H1 (cell line): ENCODE data around the gene IFNL2. TPM values are rescaled to one million over a fixed set of nuclear protein-coding genes. Genes with fewer than 3 reads are reported as not detected.

Experiments
- BACH1 ChIP-seq: IDR thresholded peaks from 2 replicates; pipeline ENCODE4 v1.6.1; 2012; ENCODE audit warnings: low read length, improper control_type of control experiment
- BCL11A ChIP-seq, 2 experiments: IDR thresholded peaks; one replicate each; pipeline ENCODE4 v1.6.1; 2011; ENCODE audit warnings: low read depth in 2 of 2, low read length in 2 of 2, mild to moderate bottlenecking in 2 of 2
- CHD2 ChIP-seq: IDR thresholded peaks from 2 replicates; pipeline ENCODE4 v1.6.1; 2012; ENCODE audit warnings: low read length, improper control_type of control experiment
- EZH2 ChIP-seq: fragments of 200-600 bp; sonication (generic); IDR thresholded peaks from 2 replicates; pipeline ENCODE4 v1.7.1; 2012; ENCODE audit warnings: low read depth, mild to moderate bottlenecking, moderate library complexity, low read length, inconsistent platforms; ENCODE audit not compliant: severe bottlenecking
- GTF2F1 ChIP-seq: IDR thresholded peaks from 2 replicates; pipeline ENCODE4 v1.6.1; 2012; ENCODE audit warnings: low read depth, low read length, improper control_type of control experiment, borderline replicate concordance
- HDAC2 ChIP-seq, 2 experiments: fragments of 300-600 bp in 1 of 2; sonication (generic) in 1 of 2; IDR thresholded peaks; 2 replicates each; pipeline ENCODE4 v1.6.1; 2011 to 2012; ENCODE audit warnings: low read depth in 2 of 2, low read length in 2 of 2, mild to moderate bottlenecking in 2 of 2, moderate library complexity in 2 of 2, borderline replicate concordance in 1 of 2, inconsistent platforms in 1 of 2
- JUN ChIP-seq: IDR thresholded peaks from 2 replicates; pipeline ENCODE4 v1.6.1; 2011; ENCODE audit warnings: low read depth, mild to moderate bottlenecking, improper control_type of control experiment, low read length
- MAFK ChIP-seq: IDR thresholded peaks from 2 replicates; pipeline ENCODE4 v1.6.1; 2012; ENCODE audit warnings: low read depth, mild to moderate bottlenecking, improper control_type of control experiment, low read length
- NANOG ChIP-seq: IDR thresholded peaks from 2 replicates; pipeline ENCODE4 v1.6.1; 2011; ENCODE audit warnings: low read length, low read depth, mild to moderate bottlenecking, inconsistent platforms; ENCODE audit not compliant: insufficient read depth, poor library complexity, severe bottlenecking
- POLR2AphosphoS5 ChIP-seq: IDR thresholded peaks from 2 replicates; pipeline ENCODE4 v1.6.1; 2011; ENCODE audit warnings: low read depth, low read length
- RBBP5 ChIP-seq: IDR thresholded peaks from 2 replicates; pipeline ENCODE4 v1.7.1; 2012; ENCODE audit warnings: low read depth, mild to moderate bottlenecking, inconsistent platforms, low read length, moderate library complexity, borderline replicate concordance
- RFX5 ChIP-seq: IDR thresholded peaks from 2 replicates; pipeline ENCODE4 v1.6.1; 2011; ENCODE audit warnings: low read depth, low read length, improper control_type of control experiment, borderline replicate concordance
- RNF2 ChIP-seq: fragments of 200-900, 300-1000 bp; sonication (generic); IDR thresholded peaks from 2 replicates; pipeline ENCODE4 v1.7.1; 2016; ENCODE audit warnings: borderline replicate concordance, low read depth, mild to moderate bottlenecking, antibody characterized with exemption, low read length; ENCODE audit not compliant: poor library complexity, severe bottlenecking; ENCODE audit errors: missing control alignments
- TBP ChIP-seq: IDR thresholded peaks from 2 replicates; pipeline ENCODE4 v1.6.1; 2011; ENCODE audit warnings: low read depth, low read length, improper control_type of control experiment
- ZNF274 ChIP-seq: IDR thresholded peaks from 2 replicates; pipeline ENCODE4 v1.7.0; 2012; ENCODE audit warnings: low read length, borderline replicate concordance; ENCODE audit errors: extremely low read depth
- polyA plus RNA-seq, 7 experiments: library from polyadenylated mRNA; depleted of rRNA in 3 of 7; stranded (reverse) in 5 of 7; unstranded in 2 of 7; fragments of >200 nt in 5 of 7; fragments of 200-250 nt in 2 of 7; gene quantifications; 1 replicate in 5 of 7; 2 replicates in 1 of 7; 4 replicates in 1 of 7; pipeline versions ENCODE4 v1.2.1 to v1.2.3, GENCODE V29; 2011 to 2013; ENCODE audit warnings: missing spikeins in 2 of 7, mixed read lengths in 2 of 7
- total RNA-seq: library from RNA; stranded (reverse); fragmentation: NEBNext Ultra II Directional; extraction: Animal tissue kit (Norgen Biotek cat#: 25700); gene quantifications from 2 replicates; pipeline ENCODE4 v1.2.1, GENCODE V29; 2021
- TF ChIP-seq, protein P1 (sequence below): IDR thresholded peaks from 2 replicates; pipeline ENCODE4 v1.6.1; 2012; ENCODE audit warnings: inconsistent platforms
- TF ChIP-seq, protein P2 (sequence below): IDR thresholded peaks from 2 replicates; pipeline ENCODE4 v1.6.1; 2011; ENCODE audit warnings: low read length, improper control_type of control experiment
- TF ChIP-seq, protein P3 (sequence below): IDR thresholded peaks from 2 replicates; pipeline ENCODE4 v1.6.1; 2011; ENCODE audit warnings: low read depth, mild to moderate bottlenecking, low read length; ENCODE audit not compliant: insufficient read depth
- TF ChIP-seq, protein P4 (sequence below): IDR thresholded peaks from 2 replicates; pipeline ENCODE4 v1.6.1; 2012; ENCODE audit warnings: inconsistent platforms

IFNL2 gene
- total and polyA plus RNA-seq, 2 of the 8 experiments (the other 6 are each of a cell fraction or from before 2014, with no cell fraction given), result not detected

DNA sequence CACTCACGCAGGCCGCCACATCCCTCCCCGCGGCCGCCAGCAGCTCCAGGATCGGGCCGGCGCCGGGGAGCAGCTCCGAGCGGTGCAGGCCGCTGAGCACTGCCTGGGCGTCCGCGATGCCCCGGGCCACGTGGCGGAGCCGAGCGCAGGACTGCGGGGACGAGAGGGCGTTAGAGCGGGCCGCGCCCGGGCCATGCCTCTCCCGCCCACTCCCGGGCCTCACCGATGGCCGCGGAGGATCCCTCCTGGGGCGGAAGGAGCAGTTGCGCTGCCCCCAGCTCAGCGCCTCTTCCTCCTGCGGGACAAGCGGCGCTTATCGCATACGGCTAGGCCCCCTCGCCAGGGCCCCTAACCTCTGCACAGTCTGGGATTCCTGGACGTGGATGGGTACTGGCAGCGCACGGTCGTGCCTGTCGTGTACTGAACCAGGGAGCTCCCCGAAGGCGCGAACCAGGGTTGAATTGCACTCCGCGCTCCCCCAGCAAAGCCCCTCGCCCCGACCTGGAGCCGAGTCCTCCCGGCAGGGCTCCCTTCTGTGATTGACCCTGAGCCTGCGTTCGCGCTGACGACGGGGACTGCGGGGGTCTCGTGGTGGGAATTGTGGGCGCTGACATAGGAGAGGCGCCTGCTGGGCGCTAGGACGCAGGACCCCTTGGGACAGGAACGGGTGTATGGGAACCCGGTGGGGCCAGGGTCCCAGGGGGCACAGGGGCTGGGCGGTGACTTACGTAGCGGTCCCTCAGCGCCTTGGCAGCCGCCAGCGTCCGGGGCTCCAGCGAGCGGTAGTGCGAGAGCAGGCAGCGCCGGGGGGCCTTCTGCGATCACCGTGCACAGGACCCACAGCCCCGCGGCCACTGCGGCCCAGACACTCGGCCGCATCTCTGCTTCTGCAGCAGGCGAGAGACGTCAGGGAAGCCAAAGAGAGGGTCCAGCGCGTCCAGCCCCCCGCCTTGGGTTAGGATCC, 20.2 kb upstream of the IFNL2 start (continued):
- TF ChIP-seq TBP, result no peak
- no peak for TF ChIP-seq JUN
- no peak for TF ChIP-seq GTF2F1
- peak; percentile 19 for TF ChIP-seq RNF2
- TF ChIP-seq BACH1, result no peak
- no peak for TF ChIP-seq RFX5
- TF ChIP-seq RBBP5, result no peak
- TF ChIP-seq, protein P1, sequence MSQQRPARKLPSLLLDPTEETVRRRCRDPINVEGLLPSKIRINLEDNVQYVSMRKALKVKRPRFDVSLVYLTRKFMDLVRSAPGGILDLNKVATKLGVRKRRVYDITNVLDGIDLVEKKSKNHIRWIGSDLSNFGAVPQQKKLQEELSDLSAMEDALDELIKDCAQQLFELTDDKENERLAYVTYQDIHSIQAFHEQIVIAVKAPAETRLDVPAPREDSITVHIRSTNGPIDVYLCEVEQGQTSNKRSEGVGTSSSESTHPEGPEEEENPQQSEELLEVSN, result peak; percentile 87
- TF ChIP-seq HDAC2 (IDR thresholded peaks at IDR 0.05; ENCODE audit: borderline replicate concordance in 1 of 2, low read depth in 2 of 2, low read length in 2 of 2), result no peak
- no peak for TF ChIP-seq BCL11A (IDR thresholded peaks at IDR 0.05; ENCODE audit: low read depth in 2 of 2, low read length in 2 of 2)
- TF ChIP-seq, protein P2, sequence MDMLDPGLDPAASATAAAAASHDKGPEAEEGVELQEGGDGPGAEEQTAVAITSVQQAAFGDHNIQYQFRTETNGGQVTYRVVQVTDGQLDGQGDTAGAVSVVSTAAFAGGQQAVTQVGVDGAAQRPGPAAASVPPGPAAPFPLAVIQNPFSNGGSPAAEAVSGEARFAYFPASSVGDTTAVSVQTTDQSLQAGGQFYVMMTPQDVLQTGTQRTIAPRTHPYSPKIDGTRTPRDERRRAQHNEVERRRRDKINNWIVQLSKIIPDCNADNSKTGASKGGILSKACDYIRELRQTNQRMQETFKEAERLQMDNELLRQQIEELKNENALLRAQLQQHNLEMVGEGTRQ, result no peak
- TF ChIP-seq NANOG, result no peak
- no peak for TF ChIP-seq ZNF274
- TF ChIP-seq MAFK, result no peak
- TF ChIP-seq POLR2AphosphoS5, result no peak
- TF ChIP-seq, protein P3, sequence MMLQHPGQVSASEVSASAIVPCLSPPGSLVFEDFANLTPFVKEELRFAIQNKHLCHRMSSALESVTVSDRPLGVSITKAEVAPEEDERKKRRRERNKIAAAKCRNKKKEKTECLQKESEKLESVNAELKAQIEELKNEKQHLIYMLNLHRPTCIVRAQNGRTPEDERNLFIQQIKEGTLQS, result no peak
- TF ChIP-seq, protein P4, sequence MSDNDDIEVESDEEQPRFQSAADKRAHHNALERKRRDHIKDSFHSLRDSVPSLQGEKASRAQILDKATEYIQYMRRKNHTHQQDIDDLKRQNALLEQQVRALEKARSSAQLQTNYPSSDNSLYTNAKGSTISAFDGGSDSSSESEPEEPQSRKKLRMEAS, result peak; percentile 93
- peak; percentile 96 for TF ChIP-seq EZH2
- no peak for TF ChIP-seq CHD2
